DND-41 (cell line): ENCODE results near the gene IL17REL.

ENCODE experiments used
- ATAC-seq: fragments of 200-7000 bp; cut with Tn5 transposase; 3 replicates; pipeline ENCODE4 v1.9.1; 2021; ENCODE audit warnings: low read depth; ENCODE audit not compliant: insufficient read depth
- DNase-seq: peaks from one replicate; pipeline ENCODE4 v3.0.0-alpha.2; 2020
- H2AFZ ChIP-seq: 2 replicates; pipeline ENCODE4 v1.6.0; 2012; ENCODE audit warnings: low read depth, low read length
- H3K27ac ChIP-seq: 2 replicates; pipeline ENCODE4 v1.5.1; 2012; ENCODE audit warnings: low read length, inconsistent platforms
- H3K27me3 ChIP-seq: fragments of 200-600 bp; sonication (generic); 2 replicates; pipeline ENCODE4 v1.6.0; 2012; ENCODE audit warnings: low read length, mild to moderate bottlenecking, inconsistent platforms; ENCODE audit not compliant: insufficient read depth, poor library complexity
- H3K36me3 ChIP-seq: 2 replicates; pipeline ENCODE4 v1.5.1; 2012; ENCODE audit warnings: low read length, inconsistent platforms; ENCODE audit not compliant: insufficient read depth
- H3K4me1 ChIP-seq: 2 replicates; pipeline ENCODE4 v1.5.1; 2012; ENCODE audit warnings: mild to moderate bottlenecking, low read length; ENCODE audit not compliant: insufficient read depth
- H3K4me2 ChIP-seq: 2 replicates; pipeline ENCODE4 v1.6.0; 2012; ENCODE audit warnings: mild to moderate bottlenecking, moderate library complexity, low read length, inconsistent platforms; ENCODE audit not compliant: insufficient read depth
- H3K4me3 ChIP-seq, 2 experiments: fragments of 200-600 bp in 1 of 2; shearing (Covaris generic) in 1 of 2; 2 replicates each; pipeline ENCODE4 v1.5.1; 2012 to 2016; ENCODE audit warnings: inconsistent platforms in 2 of 2, low read length in 2 of 2, mild to moderate bottlenecking in 2 of 2, low read depth in 1 of 2, moderate library complexity in 1 of 2
- H3K79me2 ChIP-seq: 2 replicates; pipeline ENCODE4 v1.6.0; 2012; ENCODE audit warnings: low read length, inconsistent platforms; ENCODE audit not compliant: insufficient read depth
- H3K9ac ChIP-seq: 2 replicates; pipeline ENCODE4 v1.6.0; 2012; ENCODE audit warnings: low read depth, mild to moderate bottlenecking, inconsistent platforms, low read length, moderate library complexity
- H3K9me3 ChIP-seq: 2 replicates; pipeline ENCODE4 v1.5.1; 2012; ENCODE audit warnings: low read length, moderate library complexity, mild to moderate bottlenecking, inconsistent platforms; ENCODE audit not compliant: insufficient read depth, severe bottlenecking
- H4K20me1 ChIP-seq: 2 replicates; pipeline ENCODE4 v1.6.0; 2012; ENCODE audit warnings: low read length; ENCODE audit not compliant: insufficient read depth
- CTCF ChIP-seq: IDR thresholded peaks from 2 replicates; pipeline ENCODE4 v1.5.1; 2012; ENCODE audit warnings: borderline replicate concordance, low read length, moderate library complexity, mild to moderate bottlenecking; ENCODE audit not compliant: poor library complexity, severe bottlenecking; ENCODE audit errors: extremely low read depth
- EZH2 ChIP-seq: IDR thresholded peaks from 3 replicates; pipeline ENCODE4 v1.6.1; 2012; ENCODE audit warnings: borderline replicate concordance, low read depth, mild to moderate bottlenecking, moderate library complexity, low read length, inconsistent platforms; ENCODE audit not compliant: severe bottlenecking

Gene IL17REL

GRCh38 chr22:49950396-49950994 lies 62.1 kb downstream of the IL17REL start:
- Histone ChIP-seq H3K4me3 (no peak overlapping the region), H3K4me2 (no peak overlapping the region), H3K4me1 (no peaks in the 10 kb centered on the region), H3K36me3 (no peaks in the 10 kb centered on the region), H3K9ac (no peak overlapping the region), H2AFZ (no peak overlapping the region), H3K27ac (no peak overlapping the region), H3K27me3 (no peaks in the 10 kb centered on the region), H3K79me2 (no peaks in the 10 kb centered on the region), H4K20me1 (no peaks in the 10 kb centered on the region; the same call in 1 of the 2 replicates), H3K9me3 (no peaks in the 10 kb centered on the region)
- TF ChIP-seq CTCF (no peak), EZH2 (no peak)
- ATAC-seq (no peak), DNase-seq (no peak)

GRCh38 chr22:49949914-49950292 lies 62.7 kb downstream of the IL17REL start:
- no peak overlapping the region for H3K27ac ChIP-seq
- H3K4me2 ChIP-seq = no peak overlapping the region

DNA sequence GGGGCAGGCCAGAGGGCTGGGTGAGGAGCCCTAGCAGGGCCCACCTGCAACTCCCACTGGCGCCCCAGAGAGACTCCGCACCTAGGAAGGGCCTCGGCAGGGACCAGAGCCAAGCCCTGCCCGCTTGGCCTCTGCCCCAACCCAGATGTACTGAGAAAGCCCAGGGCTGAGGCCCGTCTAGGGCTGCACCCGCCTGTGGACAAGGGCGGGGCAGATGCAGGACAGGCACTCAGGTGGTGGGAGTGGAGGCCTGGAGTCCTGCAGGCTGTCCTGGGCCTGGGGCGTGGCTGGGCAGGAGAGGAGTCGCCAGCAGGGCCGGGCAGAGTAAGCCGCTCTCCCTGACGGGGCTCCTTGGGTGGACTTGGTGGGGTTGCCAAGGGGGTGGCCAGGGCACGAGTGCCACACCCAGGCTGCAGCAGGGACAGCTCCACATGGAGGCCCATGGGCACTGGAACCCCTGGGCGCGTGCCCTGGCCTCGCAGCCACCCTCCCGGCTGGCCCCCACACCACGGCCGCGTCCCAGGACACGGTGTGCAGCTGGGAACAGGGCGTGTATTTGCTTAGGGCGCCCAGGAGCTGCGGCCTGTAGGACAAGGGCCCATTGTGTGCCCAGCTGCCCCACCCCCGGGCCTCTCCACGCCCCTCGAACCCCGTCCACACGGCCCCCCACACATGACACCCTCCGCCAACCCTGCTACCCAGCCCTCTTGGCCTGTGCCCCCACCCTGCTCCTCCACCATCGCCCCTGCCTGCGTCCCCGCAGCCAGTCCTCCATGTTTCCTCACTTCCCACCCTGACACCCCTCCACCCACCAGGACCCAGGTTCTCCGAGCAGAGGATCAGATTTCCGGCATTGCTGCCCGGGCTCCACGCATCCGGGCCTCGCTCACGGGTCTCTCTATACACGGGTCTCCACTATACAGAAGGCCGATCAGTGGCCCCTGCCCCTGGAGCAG lies 63.3 kb downstream of the IL17REL start:
- no peak overlapping the region for H3K4me3 ChIP-seq
- H3K27me3 ChIP-seq = no peaks in the 10 kb centered on the region
- DNase-seq (no peak), ATAC-seq (no peak)
- no peak overlapping the region for H3K9ac ChIP-seq
- H3K4me1 ChIP-seq = no peaks in the 10 kb centered on the region
- H3K79me2 ChIP-seq = no peaks in the 10 kb centered on the region
- no peaks in the 10 kb centered on the region for H3K9me3 ChIP-seq
- no peaks in the 10 kb centered on the region for H3K36me3 ChIP-seq
- no peak overlapping the region for H3K27ac ChIP-seq
- no peak overlapping the region for H3K4me2 ChIP-seq
- TF ChIP-seq EZH2 (no peak), CTCF (no peak)
- H2AFZ ChIP-seq = no peak overlapping the region
- no peaks in the 10 kb centered on the region; the same call in 1 of the 2 replicates for H4K20me1 ChIP-seq

More at GRCh38 chr22:49949914-49950292, 62.7 kb downstream of the IL17REL start:
- no peak for DNase-seq
- Histone ChIP-seq H3K36me3 (no peaks in the 10 kb centered on the region), H3K79me2 (no peaks in the 10 kb centered on the region), H4K20me1 (no peaks in the 10 kb centered on the region; the same call in 1 of the 2 replicates), H3K4me1 (no peaks in the 10 kb centered on the region), H2AFZ (no peak overlapping the region), H3K27me3 (no peaks in the 10 kb centered on the region), H3K9me3 (no peaks in the 10 kb centered on the region), H3K4me3 (no peak overlapping the region), H3K9ac (no peak overlapping the region)
- no peak for ATAC-seq
- TF ChIP-seq CTCF (no peak), EZH2 (no peak)
